Suprapubic skin (tissue), 4 donors: Measurements from ENCODE around the gene SPTB. TPM values are rescaled to one million over a fixed set of nuclear protein-coding genes. Genes with fewer than 3 reads are reported as not detected.

Experiments used
- DNase-seq, 2 donors: peaks; one replicate each; pipeline ENCODE4 v3.0.0-alpha.2; 2019; ENCODE audit warnings: low spot score in 2 of 2
- H3K27ac ChIP-seq: fragments of 200-600 bp; sonication (generic); one replicate; pipeline ENCODE4 v1.5.1; 2019
- H3K27me3 ChIP-seq: fragments of 200-600 bp; sonication (generic); one replicate; pipeline ENCODE4 v1.5.1; 2019
- H3K36me3 ChIP-seq: fragments of 200-600 bp; sonication (generic); one replicate; pipeline ENCODE4 v1.5.1; 2019
- H3K4me1 ChIP-seq: fragments of 200-600 bp; sonication (generic); one replicate; pipeline ENCODE4 v1.5.1; 2019
- H3K4me3 ChIP-seq: fragments of 200-600 bp; sonication (generic); one replicate; pipeline ENCODE4 v1.5.1; 2019; ENCODE audit warnings: mild to moderate bottlenecking
- H3K9me3 ChIP-seq: fragments of 200-600 bp; sonication (generic); one replicate; pipeline ENCODE4 v1.5.1; 2019
- CTCF ChIP-seq, 2 donors: fragments of 200-600 bp in 1 of 2; fragments of 450-650 bp in 1 of 2; sonication (generic) in 1 of 2; IDR thresholded peaks; one replicate each; pipeline ENCODE4 v1.5.1; 2016 to 2019; ENCODE audit warnings: antibody characterized with exemption in 2 of 2, mild to moderate bottlenecking in 1 of 2, moderate library complexity in 1 of 2
- EP300 ChIP-seq: sonication (generic); formaldehyde crosslinking; IDR thresholded peaks from one replicate; pipeline ENCODE4 v1.6.1; 2017; ENCODE audit warnings: antibody characterized with exemption
- POLR2A ChIP-seq, 2 donors: fragments of 450-650 bp; IDR thresholded peaks; one replicate each; pipeline ENCODE4 v1.6.1; 2017; ENCODE audit warnings: antibody characterized with exemption in 2 of 2, mild to moderate bottlenecking in 2 of 2, moderate library complexity in 2 of 2
- POLR2AphosphoS5 ChIP-seq, 3 donors: sonication (generic); formaldehyde crosslinking; IDR thresholded peaks; one replicate each; pipeline ENCODE4 v1.6.1; 2017; ENCODE audit warnings: antibody characterized with exemption in 3 of 3
- WGBS: methylation state at CpG from one replicate; pipeline ENCODE4 v1.1.5; 2018; 5-methylcytosine and 5-hydroxymethylcytosine counted together
- total RNA-seq, 4 donors: library from RNA; depleted of rRNA; stranded (reverse); fragments of >200 nt; gene quantifications; one replicate each; pipeline ENCODE4 v1.1.0, GENCODE V29; 2016

SPTB gene
- total RNA-seq: 1 to 10 TPM in 1 of 4 donors, under 1 TPM in 3; 0.44 to 2.4 (median 0.54) TPM

- WGBS: 1% methylated on average over 12 of the region's 61 CpGs
- peak in 1 of 2 donors; percentile 64 for DNase-seq
- H3K4me3 ChIP-seq: peak within 1 kb of the TSS; percentile 54
- H3K27me3 ChIP-seq: peaks cover 36% of the 10 kb centered on the region
- H3K27ac ChIP-seq: no peak within 1 kb of the TSS
- TF ChIP-seq CTCF (IDR thresholded peaks at IDR 0.05) (no peak), POLR2AphosphoS5 (IDR thresholded peaks at IDR 0.05) (no peak), EP300 (no peak), POLR2A (IDR thresholded peaks at IDR 0.05) (no peak)
- no peaks in the 10 kb centered on the region for H3K9me3 ChIP-seq
- peaks cover 20% of the 10 kb centered on the region for H3K4me1 ChIP-seq
- no peaks in the 10 kb centered on the region for H3K36me3 ChIP-seq
Measured at GRCh38 chr14:64879635-64880220, at the start of gene SPTB. Gene SPTB, minus strand, starts transcription at chr14:64879907. Its CDS starts 56,813 bp downstream, at chr14:64823094.

GRCh38 chr14:64929014-64929359 lies 49.3 kb upstream of the SPTB start:
- Histone ChIP-seq H3K9me3 (no peaks in the 10 kb centered on the region), H3K27ac (no peak overlapping the region), H3K4me3 (no peak overlapping the region), H3K27me3 (no peaks in the 10 kb centered on the region), H3K36me3 (peaks cover 79% of the 10 kb centered on the region), H3K4me1 (peaks cover 16% of the 10 kb centered on the region)
- DNase-seq: no peak
- 97% methylated on average over 3 of the region's 3 CpGs for WGBS
- TF ChIP-seq POLR2AphosphoS5 (IDR thresholded peaks at IDR 0.05): no peak
- no peak for TF ChIP-seq CTCF (IDR thresholded peaks at IDR 0.05)
- TF ChIP-seq POLR2A (IDR thresholded peaks at IDR 0.05): no peak
- TF ChIP-seq EP300: no peak

- Histone ChIP-seq H3K4me1 (peaks cover 16% of the 10 kb centered on the region), H3K9me3 (no peaks in the 10 kb centered on the region), H3K4me3 (no peak overlapping the region), H3K27ac (no peak overlapping the region), H3K36me3 (peaks cover 75% of the 10 kb centered on the region), H3K27me3 (no peaks in the 10 kb centered on the region)
- 83% methylated on average over 7 of the region's 7 CpGs for WGBS
- TF ChIP-seq CTCF (IDR thresholded peaks at IDR 0.05): no peak
- TF ChIP-seq POLR2A (IDR thresholded peaks at IDR 0.05): no peak
- TF ChIP-seq EP300: no peak
- no peak for TF ChIP-seq POLR2AphosphoS5 (IDR thresholded peaks at IDR 0.05)
- DNase-seq: no peak
Measured at GRCh38 chr14:64928239-64929013, 48.7 kb upstream of the SPTB start.

GRCh38 chr14:64927031-64927430 lies 47.3 kb upstream of the SPTB start:
- Histone ChIP-seq H3K9me3 (no peaks in the 10 kb centered on the region), H3K36me3 (peaks cover 61% of the 10 kb centered on the region), H3K4me3 (no peak overlapping the region), H3K4me1 (peaks cover 16% of the 10 kb centered on the region), H3K27ac (no peak overlapping the region), H3K27me3 (no peaks in the 10 kb centered on the region)
- WGBS: 91% methylated on average over 3 of the region's 3 CpGs
- no peak for DNase-seq
- no peak for TF ChIP-seq POLR2AphosphoS5 (IDR thresholded peaks at IDR 0.05)
- TF ChIP-seq POLR2A (IDR thresholded peaks at IDR 0.05): no peak
- TF ChIP-seq CTCF (IDR thresholded peaks at IDR 0.05): no peak
- no peak for TF ChIP-seq EP300

GRCh38 chr14:64926398-64926995 lies 46.8 kb upstream of the SPTB start:
- WGBS: 65% methylated on average over 4 of the region's 4 CpGs
- H3K36me3 ChIP-seq: peaks cover 59% of the 10 kb centered on the region

More at GRCh38 chr14:64926398-64926995, 46.8 kb upstream of the SPTB start:
- H3K27me3 ChIP-seq: no peaks in the 10 kb centered on the region
- peaks cover 16% of the 10 kb centered on the region for H3K4me1 ChIP-seq
- no peaks in the 10 kb centered on the region for H3K9me3 ChIP-seq
- H3K4me3 ChIP-seq: no peak overlapping the region
- H3K27ac ChIP-seq: no peak overlapping the region
- DNase-seq: no peak
- TF ChIP-seq POLR2AphosphoS5 (IDR thresholded peaks at IDR 0.05): no peak
- no peak for TF ChIP-seq CTCF (IDR thresholded peaks at IDR 0.05)
- TF ChIP-seq POLR2A (IDR thresholded peaks at IDR 0.05): no peak
- TF ChIP-seq EP300: no peak
